GM19438 (cell line): ENCODE measurements around the gene SERINC1.
"Not testable (repeated sequence)": the region's sequence is repeated elsewhere in the genome, so short reads cannot be mapped to it uniquely, and the experiment has no call there.

Source experiments
- ATAC-seq: cut with Tn5 transposase; IDR thresholded peaks from one replicate; pipeline ENCODE4 v1.9.1; 2021; ENCODE audit warnings: low read depth; ENCODE audit not compliant: unreplicated experiment

SERINC1 gene

DNA sequence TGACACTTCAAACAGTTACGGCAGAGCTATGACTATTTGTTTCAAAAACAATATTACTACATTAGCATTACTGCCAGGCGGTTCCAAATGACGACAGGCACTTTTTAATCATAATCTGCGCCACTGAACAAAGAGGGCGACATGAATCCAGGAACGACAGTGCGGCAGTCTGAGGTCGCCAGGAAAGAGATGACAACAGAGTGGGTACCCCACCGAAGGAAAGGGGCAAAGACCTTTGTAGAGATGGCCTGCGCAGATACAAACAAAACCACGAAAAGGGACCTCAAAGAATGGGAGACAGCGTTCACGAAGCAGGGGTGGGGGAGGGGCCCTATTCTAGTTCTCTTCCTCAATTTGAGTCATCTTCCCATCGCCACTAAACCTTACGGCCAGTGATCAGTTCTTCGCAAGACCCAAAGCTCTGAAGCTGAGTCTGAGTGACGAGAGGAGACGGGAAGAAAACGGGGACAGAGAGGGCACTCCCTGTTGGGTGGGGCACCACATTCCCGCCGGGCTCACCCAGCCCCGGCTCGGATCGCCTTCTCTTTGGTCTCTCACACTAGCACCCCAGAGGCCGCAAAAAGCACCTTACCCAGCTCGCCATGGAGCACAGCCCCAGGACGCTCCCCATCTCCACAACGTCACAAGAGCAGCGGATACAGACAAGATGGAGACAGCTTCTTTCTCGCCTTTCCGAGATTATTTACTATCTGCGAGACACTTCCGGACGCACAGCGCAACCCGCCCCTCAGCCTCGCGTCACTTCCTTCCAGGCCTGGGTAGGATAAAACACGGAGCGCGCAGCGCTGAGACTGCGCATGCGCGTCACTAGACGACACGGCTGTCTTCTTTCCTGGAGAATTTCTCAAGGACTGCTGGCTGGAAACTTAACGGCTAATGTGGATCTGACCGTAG, at the start of gene SERINC1:
SERINC1 (minus strand) TSS at position 701 of the 915 bp plus-strand sequence; CDS start at position 631, 70 bp downstream.
- ATAC-seq, result peak; percentile 98

DNA sequence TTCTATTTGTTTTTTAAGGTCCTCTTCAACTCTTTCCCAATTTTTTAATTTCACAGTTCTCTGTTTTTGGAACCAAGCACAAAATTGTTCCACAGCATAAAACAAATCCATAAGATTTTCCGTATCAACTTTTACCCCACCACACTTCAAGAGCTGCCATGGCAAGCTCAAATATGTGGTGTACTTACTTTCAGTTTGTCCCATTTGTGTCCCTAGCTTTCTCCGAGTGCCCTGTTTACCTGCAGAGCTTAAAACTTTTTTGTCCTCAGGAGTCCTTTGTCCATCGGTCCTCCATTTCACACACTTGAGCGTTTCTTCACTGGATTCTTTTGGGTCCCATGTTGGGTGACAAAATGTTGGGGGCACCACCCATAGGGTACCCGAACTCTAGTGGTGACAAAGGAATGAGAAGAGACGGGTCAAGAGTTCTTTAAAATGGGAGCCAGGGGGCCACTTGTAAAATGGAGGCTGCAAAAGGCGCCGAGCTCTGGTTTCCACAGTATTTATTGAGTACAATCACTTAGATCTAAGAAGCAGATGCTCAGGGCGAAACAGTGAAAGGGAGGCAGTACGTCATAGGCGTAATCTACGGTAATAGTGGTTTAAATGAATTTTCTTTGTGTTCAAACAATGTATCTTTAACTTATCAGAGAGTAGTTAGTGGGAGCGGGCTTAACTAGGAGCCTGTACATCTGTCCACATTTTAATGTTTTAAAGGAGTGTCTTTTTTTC, 39.8 kb upstream of the SERINC1 start:
- ATAC-seq, result no peak

DNA sequence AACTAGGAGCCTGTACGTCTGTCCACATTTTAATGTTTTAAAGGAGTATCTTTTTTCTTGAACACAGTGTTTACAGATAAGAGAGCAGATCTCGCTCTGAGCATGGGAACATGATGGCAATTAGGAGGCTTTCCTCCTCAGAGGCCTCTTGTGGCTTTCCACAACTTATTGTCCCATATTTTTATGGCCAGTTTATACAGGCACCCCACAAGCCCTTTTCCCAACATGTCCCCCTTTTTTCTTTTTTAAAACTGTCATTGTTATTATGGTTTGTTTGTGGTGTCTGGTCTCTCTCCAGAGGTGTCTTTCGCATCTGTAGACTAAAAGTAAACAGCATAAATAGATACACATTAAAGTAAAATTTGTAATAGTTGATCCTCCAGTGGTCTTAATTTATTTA, 33.6 kb upstream of the SERINC1 start:
- not testable (repeated sequence) for ATAC-seq

DNA sequence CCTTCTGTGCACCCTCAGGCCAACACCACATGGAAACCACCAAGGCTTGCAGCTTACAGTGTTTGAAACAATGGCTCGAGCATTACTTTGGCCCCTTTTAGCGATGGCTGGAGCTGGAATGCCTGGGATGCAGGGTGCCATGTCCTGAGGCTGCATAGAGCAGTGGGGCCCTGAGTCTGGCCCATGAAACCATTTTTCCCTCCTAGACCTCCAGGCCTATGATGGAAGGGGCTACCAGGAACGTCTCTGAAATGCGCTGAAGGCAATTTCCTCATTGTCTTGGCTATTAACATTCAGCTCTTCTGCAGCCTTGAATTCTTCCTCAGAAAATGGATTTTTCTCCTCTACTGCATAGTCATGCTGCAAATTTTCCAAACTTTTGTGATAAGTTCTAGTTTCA, 29.9 kb upstream of the SERINC1 start:
- ATAC-seq, result no peak

DNA sequence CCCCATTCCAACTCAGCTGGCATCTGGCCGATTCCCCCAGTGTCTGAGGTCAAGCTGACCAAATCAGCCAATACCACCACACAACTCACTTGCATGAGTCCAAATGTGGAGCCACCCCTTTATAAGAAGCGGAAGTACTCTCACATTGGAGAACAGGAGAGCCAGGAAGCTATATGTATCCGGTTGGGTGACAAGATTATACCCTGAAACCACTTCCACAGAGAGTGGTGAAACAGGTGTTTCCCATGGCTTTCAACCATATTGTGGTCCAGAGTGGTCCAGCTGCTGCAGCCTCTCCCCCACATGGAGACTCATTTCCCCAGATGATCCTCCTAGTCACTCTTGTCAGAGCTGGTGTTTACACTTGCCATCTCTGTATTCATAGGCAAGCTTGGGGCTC, 24.0 kb upstream of the SERINC1 start:
- ATAC-seq, result peak; percentile 83

DNA sequence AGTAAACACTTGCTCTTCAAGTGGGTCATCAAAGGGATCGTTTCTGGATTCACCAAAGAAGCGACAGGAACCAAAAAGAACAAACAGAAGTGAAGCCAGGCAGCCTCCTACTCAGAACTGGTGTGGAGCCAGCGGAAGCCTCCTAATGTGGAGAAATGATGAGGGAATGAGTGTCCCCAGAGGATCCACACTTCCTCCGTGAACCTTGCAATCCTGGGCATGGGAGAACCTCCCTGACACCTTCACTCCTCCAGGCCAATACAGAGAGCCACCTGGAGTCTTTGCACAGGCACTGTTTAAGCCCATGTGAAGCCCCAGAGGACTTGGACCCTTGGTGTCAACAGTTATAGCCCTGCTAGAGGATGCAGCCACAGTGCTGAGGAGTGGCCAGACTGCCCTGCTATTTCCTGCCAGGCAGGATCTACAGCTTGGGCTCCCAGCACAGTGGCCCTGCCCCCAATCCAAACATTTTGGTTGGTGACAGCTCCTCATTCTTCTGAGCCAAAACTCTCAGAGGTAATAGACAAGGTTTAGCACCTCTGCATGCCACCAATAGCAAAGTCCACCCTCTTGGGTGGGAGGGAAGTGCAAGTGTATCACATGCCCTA, 23.2 kb upstream of the SERINC1 start:
- no peak for ATAC-seq

DNA sequence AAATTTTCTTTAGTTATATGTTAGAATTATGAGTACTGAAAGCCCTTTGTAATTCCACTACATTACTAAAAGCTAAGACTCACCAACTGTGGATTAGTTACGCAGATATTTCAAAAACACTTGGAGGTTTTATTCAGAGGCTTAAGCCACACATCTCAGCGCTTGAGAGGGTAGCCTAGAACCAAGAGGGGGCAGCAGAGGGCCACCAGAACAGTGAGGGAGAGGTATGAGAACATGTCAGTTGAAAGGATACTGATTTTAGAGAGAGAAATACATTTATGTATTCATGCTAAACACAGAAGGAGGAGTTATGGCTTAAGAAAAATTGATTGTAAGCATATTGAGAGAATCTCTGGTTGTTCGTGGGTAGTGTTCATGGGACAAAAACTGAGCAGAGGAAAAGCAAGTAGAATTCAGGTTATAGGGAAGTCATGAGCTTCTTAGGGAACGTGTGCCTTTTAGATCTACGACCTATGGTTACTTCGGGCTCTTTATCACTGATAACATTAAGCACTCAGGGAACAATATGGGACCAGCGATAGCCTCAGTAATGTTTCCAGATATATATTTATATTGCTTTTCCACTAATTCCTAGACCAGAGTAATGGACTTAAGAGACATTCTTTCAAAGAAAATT, 20.4 kb upstream of the SERINC1 start:
- peak; percentile 56 for ATAC-seq

DNA sequence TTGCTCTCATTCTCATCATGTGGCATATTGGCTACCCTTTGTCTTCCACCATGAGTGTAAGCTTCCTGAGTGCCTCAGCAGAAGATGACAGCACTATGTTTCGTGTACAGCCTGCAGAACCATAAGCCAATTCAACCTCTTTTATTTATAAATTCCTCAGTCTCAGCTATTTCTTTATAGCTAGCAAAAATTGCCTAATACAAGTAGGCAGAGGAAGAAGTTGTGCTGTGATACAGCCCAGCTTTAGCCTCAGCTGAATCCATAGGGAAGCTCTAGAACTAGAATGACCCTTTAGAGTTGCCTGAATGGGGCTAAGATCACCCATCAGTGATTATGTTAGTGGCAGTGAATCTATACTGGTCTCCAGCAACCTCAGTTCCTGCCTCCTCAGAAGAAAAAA, 19.0 kb upstream of the SERINC1 start:
- no peak for ATAC-seq

DNA sequence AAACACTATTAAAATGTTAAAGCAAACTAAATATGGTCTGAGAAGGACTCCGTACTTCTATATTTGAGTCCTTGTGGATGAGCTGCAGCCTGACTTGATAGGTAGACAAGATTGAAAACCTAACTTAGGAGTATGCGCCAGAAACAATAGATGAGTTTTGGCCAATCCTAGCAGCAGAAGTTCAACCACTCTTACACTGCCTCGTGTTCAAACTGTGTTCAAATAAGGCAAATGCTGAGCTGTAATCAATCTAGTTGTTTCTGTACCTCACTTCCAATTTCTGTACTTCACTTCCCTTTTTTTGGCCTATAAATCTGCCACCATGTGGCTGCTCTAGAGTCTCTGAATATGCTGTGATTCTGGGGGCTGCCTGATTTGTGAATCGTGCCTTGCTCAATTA, 13.2 kb upstream of the SERINC1 start:
- no peak for ATAC-seq

DNA sequence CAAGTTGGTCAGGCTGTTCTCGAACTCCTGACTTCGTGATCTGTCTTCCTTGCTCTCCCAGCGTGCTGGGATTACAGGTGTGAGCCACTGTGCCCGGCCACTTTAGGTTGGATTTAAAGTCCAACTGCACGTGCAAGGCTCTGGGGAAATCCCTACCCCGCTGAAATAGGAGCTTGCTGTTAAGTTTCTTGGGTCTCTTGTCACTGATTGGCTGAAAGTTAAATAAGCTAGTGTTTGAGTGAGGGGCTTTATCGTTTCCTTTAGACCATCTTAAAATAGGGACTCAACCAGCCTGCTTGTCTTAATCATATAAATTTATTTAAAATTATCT, 11.1 kb upstream of the SERINC1 start:
- ATAC-seq, result no peak

DNA sequence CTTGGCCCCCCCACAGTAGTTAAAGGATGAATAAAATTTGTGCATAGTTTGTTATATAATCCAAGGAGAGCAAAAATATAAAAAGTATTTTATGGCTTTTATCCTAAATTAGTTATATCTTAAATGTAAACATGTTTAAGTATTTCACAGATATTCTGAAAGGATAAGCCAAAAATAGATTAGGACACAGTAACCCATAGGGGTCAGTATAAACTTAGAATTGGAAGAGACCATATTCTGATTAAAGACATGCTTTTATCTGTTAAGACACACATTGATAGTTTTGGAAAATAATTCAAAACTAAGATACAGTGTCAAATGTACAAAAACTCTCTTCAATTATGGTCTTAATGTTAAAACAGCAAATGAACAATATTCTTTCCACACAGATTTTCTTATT, 4.5 kb upstream of the SERINC1 start:
- ATAC-seq, result no peak

DNA sequence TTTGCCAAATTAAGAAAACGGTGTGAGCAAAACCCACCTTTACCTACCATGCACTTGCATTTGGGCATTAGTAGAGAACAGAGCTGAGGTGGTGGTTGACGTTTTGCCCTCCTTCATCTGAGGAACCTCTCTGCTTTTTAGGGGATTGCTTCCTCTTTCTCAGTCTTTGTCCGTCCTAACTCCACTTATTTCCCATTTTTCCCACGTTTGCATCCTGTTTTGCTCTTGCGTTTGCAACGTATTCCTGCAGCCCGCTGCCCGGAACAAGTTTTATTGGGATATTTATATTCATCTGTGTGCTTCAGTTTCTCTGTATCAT, 374 bp upstream of the SERINC1 start:
- ATAC-seq, result peak; percentile 52

DNA sequence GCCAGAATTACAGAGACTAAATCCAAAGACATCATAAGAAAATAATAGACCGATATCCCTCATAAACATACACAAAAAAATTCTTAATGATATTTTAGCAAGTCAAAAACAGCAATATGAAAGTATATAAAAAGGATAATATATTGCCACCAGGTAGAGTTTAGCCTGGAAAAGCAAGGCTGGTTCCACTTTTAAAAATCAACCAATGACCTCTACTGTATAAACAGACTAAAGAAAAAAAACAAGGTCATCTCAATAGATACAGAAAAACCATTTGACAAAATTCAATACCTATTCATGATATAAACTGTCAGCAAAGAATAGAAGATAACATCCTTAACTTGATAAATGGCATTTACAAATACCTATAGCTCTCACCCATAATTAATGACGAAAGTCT, 9.7 kb downstream of the SERINC1 start:
- ATAC-seq, result no peak

DNA sequence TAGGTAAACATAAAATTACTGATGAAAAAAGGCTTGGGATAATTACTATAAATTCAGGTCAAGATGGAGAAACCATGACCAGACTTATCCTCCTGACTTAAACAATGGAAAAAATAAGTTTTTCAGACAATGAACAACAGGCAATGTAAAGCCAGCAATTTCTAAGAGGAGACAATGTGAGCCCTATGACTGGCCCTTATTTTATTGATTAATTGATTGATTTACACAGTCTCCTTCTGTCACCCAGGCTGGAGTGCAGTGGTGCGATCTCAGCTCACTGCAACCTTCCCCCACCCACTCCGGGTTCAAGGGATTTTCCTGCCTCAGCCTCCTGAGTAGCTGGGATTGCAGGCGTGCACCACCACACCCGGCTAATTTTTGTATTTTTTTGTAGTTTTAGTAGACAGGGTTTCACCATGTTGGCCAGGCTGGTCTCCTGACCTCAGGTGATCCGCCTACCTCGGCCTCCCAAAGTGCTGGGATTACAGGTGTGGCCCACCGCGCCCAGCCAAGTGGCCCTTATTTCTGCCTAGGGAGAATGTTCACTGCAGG, 11.7 kb downstream of the SERINC1 start:
- not testable (repeated sequence) for ATAC-seq

DNA sequence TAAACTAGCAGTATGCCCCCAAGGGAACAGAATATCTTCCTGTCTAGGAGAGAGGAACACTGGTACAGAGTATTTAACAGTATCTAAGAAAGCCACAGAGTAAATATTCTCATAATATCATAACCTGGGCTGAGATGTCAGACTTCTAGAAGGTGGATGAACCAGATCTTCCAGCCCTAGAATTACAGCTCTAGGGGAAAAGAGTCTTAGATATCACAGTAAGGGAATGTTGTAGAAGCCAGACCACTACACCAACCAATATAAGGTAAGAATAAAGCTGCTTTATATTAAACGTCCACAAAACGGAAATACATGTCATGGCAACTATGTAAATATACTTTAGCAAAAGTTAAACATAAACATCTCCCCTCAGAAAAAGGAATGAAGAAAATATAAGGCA, 12.4 kb downstream of the SERINC1 start:
- no peak for ATAC-seq

DNA sequence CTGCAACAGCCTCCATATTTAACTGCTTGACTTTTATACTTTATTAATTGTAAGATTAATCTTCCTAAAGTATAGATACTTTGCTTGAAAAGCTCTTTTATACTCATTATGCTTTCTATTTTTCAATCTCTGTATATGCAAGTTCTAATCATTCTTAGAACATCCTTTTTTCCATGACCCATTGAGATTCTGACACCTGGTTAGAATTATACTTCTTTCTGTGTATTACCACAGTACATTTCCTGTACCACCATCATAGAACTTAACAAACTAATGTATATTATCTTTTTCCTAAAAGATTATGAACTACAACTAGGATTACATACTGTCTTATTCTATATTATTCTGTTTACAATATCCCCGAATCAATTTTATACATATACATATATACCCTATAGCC, 13.5 kb downstream of the SERINC1 start:
- ATAC-seq, result no peak

DNA sequence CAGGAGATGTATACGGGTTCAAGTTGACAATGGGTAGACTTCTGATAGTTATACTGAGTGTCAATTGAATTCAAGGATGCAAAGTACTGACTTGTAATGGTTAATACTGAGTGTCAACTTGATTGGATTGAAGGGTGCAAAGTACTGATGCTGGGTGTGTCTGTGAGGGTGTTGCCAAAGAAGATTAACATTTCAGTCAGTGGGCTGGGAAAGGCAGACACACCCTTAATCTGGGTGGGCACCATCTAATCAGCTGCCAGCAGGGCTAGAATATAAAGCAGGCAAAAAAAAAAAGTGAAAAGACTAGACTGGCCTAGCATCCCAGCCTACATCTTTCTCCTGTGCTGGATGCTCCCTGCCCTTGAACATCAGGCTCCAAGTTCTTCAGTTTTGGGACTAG, 16.5 kb downstream of the SERINC1 start:
- not testable (repeated sequence) for ATAC-seq

DNA sequence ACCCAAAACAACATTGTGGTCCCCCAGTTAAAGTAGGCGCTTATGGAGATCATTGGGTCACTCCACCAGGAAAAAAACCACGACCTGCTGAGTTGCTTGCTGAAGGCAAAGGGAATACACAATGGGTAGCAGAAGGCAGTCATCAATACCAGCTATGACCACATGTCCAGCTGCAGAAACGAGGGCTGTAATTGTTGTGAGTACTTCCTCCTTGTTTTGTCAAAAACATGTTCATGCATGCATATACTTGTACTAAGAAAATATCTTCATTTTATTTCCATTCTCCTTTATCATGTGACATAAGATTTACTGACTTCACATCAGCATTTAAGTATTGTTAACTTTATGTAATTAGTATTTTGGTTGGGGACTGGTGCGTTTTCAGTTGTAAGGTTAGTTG, 16.9 kb downstream of the SERINC1 start:
- no peak for ATAC-seq

DNA sequence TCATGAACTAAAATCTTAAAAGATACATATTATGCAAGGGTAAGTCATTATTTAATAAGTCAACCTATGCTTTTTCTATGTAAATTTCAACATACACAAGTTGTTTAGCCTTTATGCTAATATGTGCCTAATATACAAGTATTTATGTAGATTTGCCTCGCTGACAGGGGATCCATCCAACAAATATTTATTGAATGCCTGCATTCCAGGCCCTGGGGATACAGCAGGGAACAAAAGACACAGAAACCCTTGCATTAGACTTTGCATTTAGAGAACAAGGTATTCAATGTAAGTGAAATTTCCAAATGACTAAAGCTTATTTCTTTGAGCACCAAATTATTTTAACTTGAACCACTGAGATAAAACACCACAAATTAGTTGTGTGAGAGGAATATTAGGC, 19.1 kb downstream of the SERINC1 start:
- no peak for ATAC-seq

DNA sequence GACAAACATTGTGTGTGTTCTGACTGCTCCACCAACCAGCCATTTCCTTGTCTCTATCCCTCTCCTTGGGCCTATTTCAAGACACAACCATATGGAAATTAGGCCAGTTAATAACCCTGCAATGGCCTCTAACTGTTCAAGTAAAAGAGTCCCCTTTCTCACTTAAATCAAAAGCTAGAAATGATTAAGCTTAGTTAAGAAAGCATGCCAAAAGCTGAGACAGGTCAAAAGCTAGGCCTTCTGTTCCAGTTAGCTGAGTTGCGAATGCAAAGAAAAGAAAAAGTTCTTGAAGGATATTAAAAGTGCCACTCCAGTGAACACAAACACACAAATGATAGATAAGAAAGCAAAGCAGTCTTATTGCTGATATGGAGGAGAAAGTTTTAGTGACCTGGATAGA, 22.5 kb downstream of the SERINC1 start:
- ATAC-seq, result no peak

DNA sequence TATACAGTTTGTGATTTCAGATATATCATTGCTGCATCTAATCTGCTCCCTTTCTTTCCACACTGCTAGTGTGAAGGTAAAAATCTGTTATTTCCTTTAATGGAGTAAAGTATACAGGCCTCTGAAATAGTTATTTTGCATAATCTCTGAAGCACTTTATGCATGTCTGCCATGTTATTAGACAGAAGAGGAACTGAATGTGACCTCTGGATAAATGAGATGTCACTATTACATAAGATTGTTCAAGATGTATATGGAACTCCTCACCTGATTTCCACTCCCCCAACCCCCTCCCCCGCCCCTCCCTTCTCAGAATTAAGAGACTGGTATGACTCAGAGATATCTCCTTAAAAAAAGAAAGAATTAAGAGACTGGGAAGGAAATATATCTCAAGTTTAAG, 26.3 kb downstream of the SERINC1 start:
- ATAC-seq, result no peak
